HG03108 (cell line): ENCODE results near the gene OR11H7.
"Not testable (repeated sequence)": the region's sequence is repeated elsewhere in the genome, so short reads cannot be mapped to it uniquely, and the experiment has no call there.

Experiments used
- ATAC-seq: cut with Tn5 transposase; IDR thresholded peaks from one replicate; pipeline ENCODE4 v1.9.1; 2021; ENCODE audit warnings: moderate library complexity; ENCODE audit not compliant: unreplicated experiment

Gene OR11H7

GRCh38 chr14:20228681-20229080 lies at the start of gene OR11H7:
OR11H7 (plus strand) TSS chr14:20228981.
- no peak for ATAC-seq

GRCh38 chr14:20179218-20179617 lies 49.6 kb upstream of the OR11H7 start:
- ATAC-seq: no peak

GRCh38 chr14:20179880-20180279 lies 48.9 kb upstream of the OR11H7 start:
- ATAC-seq: no peak

DNA sequence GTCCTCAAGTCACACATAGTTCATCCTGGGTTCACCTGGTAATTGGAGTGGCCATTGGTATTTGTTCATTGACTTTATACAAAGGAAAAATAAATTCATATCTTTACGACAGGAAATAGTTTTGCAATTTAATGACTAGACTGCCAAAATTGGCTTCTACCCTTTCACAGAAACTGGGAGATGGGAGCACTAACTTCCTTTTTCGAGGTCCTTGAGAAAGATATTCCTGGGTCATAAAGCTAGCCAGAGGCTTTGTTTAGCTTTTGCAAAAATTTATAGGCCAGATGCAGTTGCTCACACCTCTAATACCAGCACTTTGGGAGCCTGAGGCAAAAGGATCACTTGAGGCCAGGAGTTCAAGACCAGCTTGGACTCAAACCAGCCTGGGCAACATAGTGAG lies 48.3 kb upstream of the OR11H7 start:
- ATAC-seq: no peak

DNA sequence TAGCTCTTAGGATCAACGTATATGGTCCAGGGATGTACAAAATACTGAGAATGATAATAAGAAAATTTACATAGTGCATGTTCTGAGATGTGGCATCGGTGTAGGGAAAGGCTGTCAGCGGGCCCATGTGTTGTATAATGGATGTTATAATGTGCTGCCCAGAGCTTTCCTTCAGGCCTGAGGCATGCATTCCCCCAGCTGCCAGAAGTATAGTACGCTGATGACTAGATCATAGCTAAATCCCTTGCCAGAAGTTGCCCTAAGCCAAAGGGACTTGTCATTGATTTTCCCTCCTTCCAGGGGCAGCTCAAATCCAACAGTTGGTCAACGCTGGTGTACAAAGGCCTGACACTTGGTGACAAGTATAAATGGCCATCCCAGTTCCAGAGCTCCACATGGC lies 44.6 kb upstream of the OR11H7 start:
- no peak for ATAC-seq

GRCh38 chr14:20190596-20190995 lies 38.2 kb upstream of the OR11H7 start, which contains the start of gene OR11G2:
OR11G2 (plus strand) TSS chr14:20190896; CDS start chr14:20197438, 6,542 bp downstream.
- ATAC-seq: no peak

DNA sequence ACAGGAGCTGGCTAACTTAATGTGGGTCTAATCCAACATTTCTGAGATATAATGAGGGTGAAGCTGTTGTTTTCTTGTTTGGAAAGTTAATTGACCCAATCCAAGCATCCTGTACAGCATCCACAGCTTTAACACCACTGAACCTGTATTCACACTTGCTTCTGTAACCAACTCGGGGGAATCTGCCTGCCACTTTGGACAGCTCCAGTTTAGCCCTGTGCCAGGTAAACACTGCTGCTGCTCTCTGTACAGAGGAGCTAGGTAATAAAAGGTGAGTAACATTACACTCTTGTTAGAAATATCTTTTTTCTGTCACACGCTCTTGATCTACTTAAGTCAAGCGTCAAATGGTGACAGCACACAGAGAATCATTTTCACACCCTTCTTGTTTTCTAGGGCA lies 37.4 kb upstream of the OR11H7 start:
- ATAC-seq: no peak

GRCh38 chr14:20194101-20194500 lies 34.7 kb upstream of the OR11H7 start:
- no peak for ATAC-seq

DNA sequence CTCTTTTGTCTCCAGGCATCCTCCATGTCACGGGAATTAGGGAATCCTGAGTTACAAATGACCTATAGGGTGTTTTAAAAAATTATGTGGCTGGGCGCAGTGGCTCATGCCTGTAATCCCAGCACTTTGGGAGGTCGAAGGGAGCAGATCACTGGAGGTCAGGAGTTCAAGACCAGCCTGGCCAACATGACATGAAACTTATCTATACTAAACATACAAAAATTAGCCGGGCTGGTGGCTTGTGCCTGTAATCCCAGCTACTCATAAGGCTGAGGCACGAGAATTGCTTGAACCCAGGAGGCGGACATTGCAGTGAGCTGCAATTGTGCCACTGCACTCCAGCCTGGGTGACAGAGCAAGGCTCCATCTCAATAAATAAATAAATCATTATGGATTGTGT lies 33.6 kb upstream of the OR11H7 start:
- not testable (repeated sequence) for ATAC-seq

DNA sequence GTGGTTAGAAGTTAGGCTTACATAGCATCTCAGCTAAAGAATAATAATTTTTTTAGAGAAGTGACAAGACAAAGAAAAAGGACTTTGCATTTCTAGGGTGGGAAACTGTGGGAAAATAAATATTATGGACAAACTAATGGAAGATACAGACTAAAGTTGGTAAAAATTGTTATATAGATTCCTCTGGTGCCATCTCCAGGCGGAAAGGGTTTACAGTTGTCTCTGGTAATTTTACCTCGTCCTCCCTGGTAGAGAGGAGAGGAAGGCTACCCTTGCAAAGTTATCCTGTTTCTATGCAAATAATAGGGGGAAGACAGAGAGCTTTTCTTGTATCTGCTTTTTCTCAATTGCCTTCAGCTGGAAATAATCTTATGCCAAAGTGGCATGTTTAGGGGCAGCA lies 32.9 kb upstream of the OR11H7 start:
- ATAC-seq: no peak

GRCh38 chr14:20197459-20197858 lies 31.3 kb upstream of the OR11H7 start:
- no peak for ATAC-seq

DNA sequence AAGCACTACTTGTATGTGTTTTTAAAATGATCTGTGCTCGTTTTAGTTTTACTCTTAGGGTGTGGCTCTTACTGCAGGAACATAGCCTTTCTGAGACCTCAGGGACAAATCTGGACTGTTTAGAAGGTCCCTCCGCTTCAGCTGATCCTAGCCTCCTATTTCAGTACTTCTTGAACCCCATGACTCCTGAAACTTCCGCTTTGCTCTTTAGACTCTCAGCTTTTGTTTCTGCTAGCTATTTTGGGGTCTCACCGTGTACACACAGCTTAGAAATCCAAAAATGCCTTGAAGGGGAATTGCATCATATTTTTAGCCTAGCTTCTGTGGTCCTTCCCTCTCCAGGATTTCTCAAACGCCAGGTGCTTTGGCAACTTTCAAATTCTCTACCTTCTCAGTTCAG lies 29.8 kb upstream of the OR11H7 start:
- no peak for ATAC-seq

- ATAC-seq: no peak
Observed at GRCh38 chr14:20204721-20205120, 24.1 kb upstream of the OR11H7 start.

DNA sequence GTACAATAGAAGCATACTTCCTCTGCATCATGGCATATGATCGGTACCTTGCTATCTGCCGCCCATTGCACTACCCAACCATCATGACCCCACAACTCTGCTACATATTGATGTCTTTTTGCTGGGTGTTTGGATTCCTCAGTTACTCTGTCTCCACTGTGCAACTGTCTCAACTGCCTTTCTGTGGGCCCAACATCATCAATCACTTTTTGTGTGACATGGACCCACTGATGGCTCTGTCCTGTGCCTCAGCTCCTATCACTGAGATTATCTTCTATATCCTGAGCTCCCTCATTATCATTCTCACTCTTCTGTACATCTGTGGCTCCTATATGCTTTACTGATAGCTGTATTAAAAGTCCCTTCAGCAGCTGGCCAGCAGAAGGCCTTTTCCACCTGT lies 19.2 kb upstream of the OR11H7 start:
- no peak for ATAC-seq

DNA sequence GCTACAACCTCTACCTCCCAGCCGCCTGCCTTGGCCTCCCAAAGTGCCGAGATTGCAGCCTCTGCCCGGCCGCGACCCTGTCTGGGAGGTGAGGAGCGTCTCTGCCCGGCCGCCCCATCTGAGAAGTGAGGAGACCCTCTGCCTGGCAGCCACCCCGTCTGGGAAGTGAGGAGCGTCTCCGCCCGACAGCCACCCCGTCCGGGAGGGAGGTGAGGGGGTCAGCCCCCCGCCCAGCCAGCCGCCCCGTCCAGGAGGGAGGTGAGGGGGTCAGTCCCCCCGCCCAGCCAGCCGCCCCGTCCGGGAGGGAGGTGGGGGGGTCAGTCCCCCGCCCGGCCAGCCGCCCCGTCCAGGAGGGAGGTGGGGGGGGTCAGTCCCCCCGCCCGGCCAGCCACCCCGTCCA lies 16.4 kb upstream of the OR11H7 start:
- ATAC-seq: not testable (repeated sequence)

GRCh38 chr14:20215196-20215595 lies 13.6 kb upstream of the OR11H7 start:
- no peak for ATAC-seq

DNA sequence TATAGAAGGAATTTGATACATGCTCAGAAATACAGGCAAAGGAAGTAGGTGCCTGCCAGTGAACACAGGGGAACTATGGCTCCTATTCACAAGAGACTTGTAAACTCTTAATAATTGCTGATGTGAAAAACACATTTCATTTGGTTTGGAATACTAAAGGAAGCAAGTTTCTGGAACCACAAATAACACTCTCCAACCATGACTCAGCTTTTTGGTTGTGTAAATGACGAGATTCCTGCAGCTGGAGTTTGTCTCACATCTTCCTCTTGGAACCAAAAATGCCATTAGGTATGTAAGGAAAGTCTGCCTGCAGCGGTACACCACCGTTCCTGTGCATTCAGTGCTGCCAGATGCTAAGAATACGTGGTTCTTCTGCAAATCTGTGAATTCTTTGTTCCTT lies 9.7 kb upstream of the OR11H7 start:
- ATAC-seq: no peak

DNA sequence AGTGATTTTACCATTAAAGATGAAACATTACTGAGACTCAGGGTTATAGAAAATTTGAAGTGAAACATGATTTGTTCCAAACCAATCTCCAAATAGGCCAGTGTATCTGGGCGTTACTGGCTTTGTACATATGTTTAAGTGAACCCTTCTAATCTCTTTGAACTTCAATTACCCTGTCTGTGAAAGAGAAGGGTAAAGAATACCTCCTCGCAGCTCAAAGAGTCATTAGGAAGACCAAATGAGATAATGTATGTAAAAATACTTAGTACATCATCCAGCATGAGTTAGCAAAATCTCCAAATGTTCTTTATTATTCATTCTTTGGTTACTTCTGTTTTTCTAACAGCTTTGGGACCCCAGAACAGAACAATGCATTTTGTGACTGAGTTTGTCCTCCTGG lies 5.4 kb upstream of the OR11H7 start, which contains the start of gene OR11H6:
Gene OR11H6 (plus strand): TSS at position 301 of the 400 bp plus-strand sequence. CDS start 0 bp downstream, at position 301.
- no peak for ATAC-seq

- not testable (repeated sequence) for ATAC-seq
Observed at GRCh38 chr14:20235415-20235814, 6.6 kb downstream of the OR11H7 start.

GRCh38 chr14:20247646-20248246 lies 19.0 kb downstream of the OR11H7 start:
- ATAC-seq: no peak

GRCh38 chr14:20262642-20263128 lies 33.9 kb downstream of the OR11H7 start:
- no peak for ATAC-seq

- ATAC-seq: not testable (repeated sequence)
Observed at GRCh38 chr14:20264361-20264760, 35.6 kb downstream of the OR11H7 start.

GRCh38 chr14:20274062-20274461 lies 45.3 kb downstream of the OR11H7 start:
- no peak for ATAC-seq
